ENCODE data around the gene SPRN.

SPRN gene

DNA sequence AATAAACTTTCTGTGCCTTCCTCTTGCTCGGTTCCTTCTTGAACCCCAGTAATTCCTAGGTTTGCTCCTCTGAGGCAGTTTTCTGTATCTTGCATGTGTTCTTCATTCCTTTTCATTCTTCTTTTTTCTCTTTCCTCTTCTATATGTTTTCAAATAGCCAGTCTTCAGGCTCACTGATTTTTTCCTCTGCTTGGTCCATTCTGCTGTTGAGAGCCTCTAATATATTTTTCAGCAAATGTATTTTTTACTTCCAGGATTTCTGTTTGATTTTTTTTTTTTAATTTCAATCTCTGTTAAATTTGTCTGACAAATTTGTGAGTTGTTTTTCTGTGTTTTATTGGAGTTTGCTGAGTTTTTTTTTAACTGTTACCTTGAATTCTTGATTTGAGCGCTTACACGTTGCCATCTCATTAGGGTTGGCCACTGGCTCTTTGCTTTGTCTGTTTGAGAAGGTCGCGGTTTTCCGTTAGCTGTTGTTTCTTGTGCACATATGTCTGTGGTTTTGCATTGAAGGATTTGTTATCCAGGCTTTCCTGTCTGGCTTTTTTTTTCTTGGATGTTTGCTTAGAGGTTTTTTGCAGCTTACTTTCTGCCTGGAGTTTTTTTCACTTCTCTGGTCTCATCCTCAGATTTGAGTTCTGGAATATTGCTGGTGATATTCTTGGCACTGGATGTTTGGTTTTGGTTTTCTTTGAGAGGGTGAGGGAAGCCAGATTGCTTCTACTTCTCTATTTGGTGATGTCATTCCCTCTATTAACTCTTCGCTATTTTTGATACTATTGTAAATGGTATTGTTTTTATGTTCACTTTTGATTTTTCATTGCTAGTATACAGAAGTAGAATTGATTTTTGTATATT lies 12.7 kb downstream of the SPRN start:
- DNase-seq (ENCODE audit: low read depth in 2 of 3, low spot score in 1 of 3), result no peak

DNA sequence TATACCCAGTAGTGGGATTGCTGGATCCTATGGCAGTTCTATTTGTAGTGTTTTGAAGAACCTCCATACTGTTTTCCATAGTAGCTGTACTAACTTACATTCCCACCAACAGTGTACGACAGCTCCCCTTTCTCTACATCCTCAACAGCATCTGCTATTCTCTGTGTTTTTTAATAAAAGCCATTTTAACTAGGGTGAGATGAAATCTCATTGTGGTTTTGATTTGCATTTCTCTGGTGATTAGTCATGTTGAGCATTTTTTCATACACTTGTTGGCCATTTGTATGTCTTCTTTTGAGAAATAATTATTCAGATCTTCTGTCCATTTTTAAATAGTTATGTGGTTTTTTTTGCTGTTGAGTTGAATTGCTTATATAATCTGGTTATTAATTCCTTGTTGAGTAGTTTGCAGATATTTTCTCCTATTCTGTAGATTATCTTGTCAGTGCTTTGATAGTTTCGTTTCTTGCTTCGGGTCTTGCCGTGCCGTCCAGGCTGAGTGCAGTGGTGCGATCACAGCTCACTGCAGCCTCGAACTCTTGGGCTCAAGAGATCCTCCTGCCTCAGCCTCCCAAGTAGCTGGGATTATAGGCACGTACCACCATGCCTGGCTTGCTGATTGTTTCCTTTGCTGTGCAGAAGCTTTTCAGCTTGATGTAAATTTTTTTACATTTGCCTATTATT lies 18.4 kb downstream of the SPRN start:
- DNase-seq (ENCODE audit: low read depth in 2 of 3, low spot score in 1 of 3), result no peak

GRCh38 chr10:133405272-133405671 lies 19.2 kb downstream of the SPRN start:
- no peak for DNase-seq (ENCODE audit: low read depth in 2 of 3, low spot score in 1 of 3)

- no peak for DNase-seq (ENCODE audit: low read depth in 2 of 3, low spot score in 1 of 3)
These were observed 20.6 kb downstream of the SPRN start for GRCh38 chr10:133403784-133404183.

- no peak for DNase-seq (ENCODE audit: low read depth in 2 of 3, low spot score in 1 of 3)
These were observed 21.1 kb downstream of the SPRN start for GRCh38 chr10:133403359-133403758.

DNA sequence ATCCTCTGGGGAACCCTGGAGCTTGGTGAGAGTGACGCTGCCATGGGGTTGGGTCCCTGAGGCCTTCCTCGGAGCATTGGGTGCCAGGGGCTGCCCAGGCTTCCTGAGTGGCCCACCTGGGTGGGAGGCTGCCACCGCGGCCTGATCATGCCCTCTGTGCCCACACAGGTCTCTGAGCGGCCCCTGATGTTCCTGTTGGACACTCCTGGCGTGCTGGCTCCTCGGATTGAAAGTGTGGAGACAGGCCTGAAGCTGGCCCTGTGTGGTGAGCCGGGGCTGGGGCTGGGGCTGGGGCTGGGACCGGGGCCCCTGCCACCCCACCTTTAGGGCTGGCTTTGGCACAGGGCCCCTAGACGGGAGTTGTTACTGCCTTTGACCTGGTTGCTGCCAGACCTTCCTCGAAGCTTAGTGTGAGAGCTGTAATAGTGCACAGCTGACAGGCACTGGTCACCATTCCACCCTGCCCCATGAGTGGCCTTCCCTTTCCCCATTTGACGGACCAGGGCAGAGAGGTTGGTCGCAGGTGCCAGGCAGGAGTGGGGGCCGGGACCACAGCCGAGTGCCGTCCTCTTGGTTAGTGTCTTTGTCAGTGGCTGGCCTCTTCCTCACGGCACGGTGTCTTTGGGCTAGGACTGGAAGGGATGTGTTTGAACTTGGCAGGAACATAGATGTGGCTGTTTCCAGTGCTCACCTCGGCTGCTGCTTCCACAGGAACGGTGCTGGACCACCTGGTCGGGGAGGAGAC lies 22.3 kb downstream of the SPRN start:
- no peak for DNase-seq (ENCODE audit: low read depth in 2 of 3, low spot score in 1 of 3)

- DNase-seq (ENCODE audit: low read depth in 2 of 3, low spot score in 1 of 3), result no peak
These were observed 22.9 kb downstream of the SPRN start for GRCh38 chr10:133401500-133401899.

GRCh38 chr10:133400624-133401424 lies 23.6 kb downstream of the SPRN start:
- no peak for DNase-seq (ENCODE audit: low read depth in 2 of 3, low spot score in 1 of 3)

DNA sequence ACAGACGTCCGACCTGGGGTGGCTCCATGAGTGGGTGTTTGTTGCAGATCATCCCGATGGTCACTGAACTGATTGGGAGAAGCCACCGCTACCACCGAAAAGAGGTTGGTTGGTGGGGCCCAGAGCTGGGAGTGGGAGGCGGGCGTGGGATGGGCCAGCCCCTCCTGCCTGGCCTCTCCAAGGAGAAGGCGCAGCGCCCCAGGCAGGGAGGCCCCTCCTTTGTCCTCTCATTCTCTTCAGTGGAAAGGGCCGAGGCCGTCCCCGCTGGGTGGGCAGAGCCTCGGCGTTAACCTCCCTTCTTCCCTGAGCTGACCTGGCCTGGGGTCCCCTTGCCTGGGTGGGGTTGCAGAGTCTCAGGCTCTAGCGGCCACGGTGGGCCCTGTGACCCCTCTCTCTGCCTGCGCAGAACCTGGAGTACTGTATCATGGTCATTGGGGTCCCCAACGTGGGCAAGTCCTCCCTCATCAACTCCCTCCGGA lies 25.3 kb downstream of the SPRN start:
- DNase-seq (ENCODE audit: low read depth in 2 of 3, low spot score in 1 of 3), result no peak

DNA sequence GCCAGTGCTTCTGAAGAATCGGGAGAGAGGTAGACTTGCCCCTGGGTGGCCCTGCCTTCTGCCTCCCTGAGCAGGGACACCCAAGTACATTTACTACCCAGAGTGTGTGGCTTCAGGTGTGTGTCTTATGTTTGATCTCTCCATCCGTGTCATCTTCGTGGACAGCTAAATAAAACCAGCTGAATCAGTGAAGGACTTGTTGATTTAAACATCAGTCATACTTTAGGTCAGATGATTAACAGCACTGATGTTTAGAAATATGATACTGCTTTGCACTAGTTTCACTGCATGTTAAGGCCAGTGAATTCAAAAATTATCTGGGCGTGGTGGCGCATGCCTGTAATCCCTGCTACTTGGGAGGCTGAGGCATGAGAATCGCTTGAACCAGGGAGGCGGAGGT lies 26.5 kb downstream of the SPRN start:
- DNase-seq (ENCODE audit: low read depth in 2 of 3, low spot score in 1 of 3), result no peak

DNA sequence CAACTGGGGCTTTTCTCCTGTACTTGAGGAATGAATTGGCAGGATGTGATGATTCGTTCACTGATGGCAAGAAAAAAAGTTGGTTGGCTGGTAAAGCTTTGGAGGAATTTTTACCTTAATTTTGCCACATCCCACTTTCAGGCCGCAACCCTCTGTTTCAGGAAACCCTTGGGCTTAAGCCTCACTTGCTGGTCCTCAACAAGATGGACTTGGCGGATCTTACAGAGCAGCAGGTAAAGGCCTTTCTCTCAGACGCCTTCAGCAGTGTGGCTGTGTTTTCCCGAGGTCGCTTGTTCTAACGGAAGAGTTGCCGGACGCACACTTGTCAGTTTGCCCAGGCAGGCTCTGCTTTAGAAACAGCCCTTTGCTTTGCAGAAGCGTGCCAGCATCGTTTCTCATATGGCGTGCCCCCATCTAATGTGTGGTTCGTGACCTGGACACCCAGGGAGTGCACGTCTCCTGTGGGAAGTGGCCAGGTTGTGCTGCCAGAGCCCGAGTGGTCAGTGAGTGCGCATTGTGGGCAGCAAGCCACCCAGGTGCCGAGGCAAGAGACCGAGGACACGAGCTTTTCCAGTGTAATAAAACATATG lies 28.3 kb downstream of the SPRN start:
- no peak for DNase-seq (ENCODE audit: low read depth in 2 of 3, low spot score in 1 of 3)

- DNase-seq (ENCODE audit: low read depth in 2 of 3, low spot score in 1 of 3), result no peak
These were observed 29.6 kb downstream of the SPRN start for GRCh38 chr10:133394801-133395221.

GRCh38 chr10:133394064-133394663 lies 30.3 kb downstream of the SPRN start, which contains the start of gene MTG1:
Gene MTG1, plus strand, starts transcription at chr10:133394157. Its CDS starts 64 bp downstream, at chr10:133394221.
- peak; percentile 88 to 95 (median 92) for DNase-seq (ENCODE audit: low read depth in 2 of 3, low spot score in 1 of 3)

- no peak for DNase-seq (ENCODE audit: low read depth in 2 of 3, low spot score in 1 of 3)
These were observed 30.9 kb downstream of the SPRN start for GRCh38 chr10:133393401-133394063.

DNA sequence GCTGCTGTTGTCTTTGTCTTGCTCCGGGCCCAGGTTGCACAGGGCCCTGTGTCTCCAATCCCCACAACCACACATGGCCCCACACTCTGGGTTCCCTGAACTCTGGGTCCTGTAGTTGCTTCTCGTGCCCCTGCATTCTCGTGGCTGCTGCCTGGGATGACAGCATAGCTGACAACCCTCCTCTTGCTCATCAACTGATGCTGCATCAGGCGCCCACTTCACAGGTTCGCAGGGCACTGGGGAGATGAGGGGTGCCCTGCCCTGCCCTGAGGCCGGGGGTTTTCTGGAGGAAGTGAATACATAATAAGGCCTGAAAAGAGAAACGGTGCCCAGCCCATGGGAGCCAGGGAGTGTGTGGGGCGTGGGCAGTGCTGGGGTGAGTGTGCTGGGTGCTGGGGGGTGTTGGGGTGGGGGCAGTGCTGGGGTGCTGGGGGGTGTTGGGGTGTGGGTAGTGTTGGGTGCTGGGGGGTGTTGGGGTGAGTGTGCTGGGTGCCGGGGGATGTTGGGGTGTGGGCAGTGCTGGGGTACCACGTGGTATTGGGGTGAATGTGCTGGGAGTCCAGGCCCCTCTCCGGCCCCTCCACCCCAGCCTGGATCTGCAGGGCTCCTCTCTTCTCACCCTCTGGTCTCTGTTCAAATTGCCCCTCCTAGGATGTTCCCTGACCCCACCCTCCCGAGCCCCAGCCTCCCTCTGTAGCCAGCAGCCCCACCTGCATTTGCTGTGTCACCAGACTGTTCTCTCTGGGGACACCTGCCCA lies 32.5 kb downstream of the SPRN start:
- no peak for DNase-seq (ENCODE audit: low read depth in 2 of 3, low spot score in 1 of 3)

DNA sequence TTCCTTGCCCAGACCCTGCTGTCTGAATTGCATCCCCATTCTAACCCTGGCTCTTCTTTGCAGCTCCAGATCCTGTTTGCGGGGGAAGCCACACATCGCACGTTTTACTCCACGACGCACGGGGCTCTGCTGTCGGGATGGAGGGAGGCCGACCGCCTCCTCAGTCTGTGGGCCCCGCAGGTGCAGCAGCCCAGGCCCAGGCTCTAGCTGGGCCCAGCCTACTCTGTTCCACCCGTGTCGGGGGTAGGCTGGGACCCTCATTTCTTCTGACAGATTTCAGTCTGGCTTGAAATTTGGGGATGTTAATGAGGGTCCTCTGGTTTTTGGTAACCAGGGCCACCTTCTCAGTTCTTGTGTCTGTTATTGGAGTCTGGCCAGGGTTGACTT lies 33.2 kb downstream of the SPRN start:
- DNase-seq (ENCODE audit: low read depth in 2 of 3, low spot score in 1 of 3), result no peak

GRCh38 chr10:133390597-133391248 lies 33.7 kb downstream of the SPRN start:
- DNase-seq (ENCODE audit: low read depth in 2 of 3, low spot score in 1 of 3), result no peak
